G401.6 (cell line): Measurements from ENCODE around the gene TP53BP2.

ENCODE experiments used
- FAIRE-seq: peaks from 2 replicates; lab custom pipeline; 2012; peaks lifted over from hg19 to GRCh38; lab: Jason Lieb, UNC

The TP53BP2 gene

GRCh38 chr1:223792046-223792445 is 53.7 kb downstream of the TP53BP2 start:
- no peak for FAIRE-seq

GRCh38 chr1:223788746-223789415 is 56.9 kb downstream of the TP53BP2 start:
- no peak for FAIRE-seq

- no peak for FAIRE-seq
These were observed 59.9 kb downstream of the TP53BP2 start for GRCh38 chr1:223785808-223786207.

GRCh38 chr1:223784541-223784940 is 61.2 kb downstream of the TP53BP2 start:
- FAIRE-seq = no peak

- no peak for FAIRE-seq
These were observed 62.1 kb downstream of the TP53BP2 start for GRCh38 chr1:223783676-223784075.

GRCh38 chr1:223780949-223781348 is 64.8 kb downstream of the TP53BP2 start:
- no peak for FAIRE-seq

- FAIRE-seq = no peak
These were observed 65.4 kb downstream of the TP53BP2 start for GRCh38 chr1:223780318-223780717.

GRCh38 chr1:223776826-223777454 is 68.8 kb downstream of the TP53BP2 start:
- no peak for FAIRE-seq

GRCh38 chr1:223776075-223776814 is 69.5 kb downstream of the TP53BP2 start:
- no peak for FAIRE-seq

- no peak for FAIRE-seq
These were observed 70.1 kb downstream of the TP53BP2 start for GRCh38 chr1:223775711-223776074.

- no peak for FAIRE-seq
These were observed 70.7 kb downstream of the TP53BP2 start for GRCh38 chr1:223775054-223775453.

- FAIRE-seq = no peak
These were observed 71.5 kb downstream of the TP53BP2 start for GRCh38 chr1:223774134-223774814.

GRCh38 chr1:223772771-223773160 is 73.0 kb downstream of the TP53BP2 start:
- no peak for FAIRE-seq

- no peak for FAIRE-seq
These were observed 73.7 kb downstream of the TP53BP2 start for GRCh38 chr1:223771814-223772770.

GRCh38 chr1:223771469-223771813 is 74.3 kb downstream of the TP53BP2 start:
- no peak for FAIRE-seq

GRCh38 chr1:223770621-223771315 is 75.0 kb downstream of the TP53BP2 start:
- FAIRE-seq = no peak

GRCh38 chr1:223765719-223766340 is 79.9 kb downstream of the TP53BP2 start:
- FAIRE-seq = no peak

GRCh38 chr1:223765036-223765718 is 80.6 kb downstream of the TP53BP2 start:
- FAIRE-seq = no peak

- FAIRE-seq = no peak
These were observed 81.9 kb downstream of the TP53BP2 start for GRCh38 chr1:223763881-223764280.

GRCh38 chr1:223763251-223763650 is 82.5 kb downstream of the TP53BP2 start:
- no peak for FAIRE-seq
